GM18907 (cell line): ENCODE measurements around the gene NHSL2.
"Not testable (repeated sequence)": the region's sequence is repeated elsewhere in the genome, so short reads cannot be mapped to it uniquely, and the experiment has no call there.

Source experiments
- ATAC-seq: cut with Tn5 transposase; IDR thresholded peaks from one replicate; pipeline ENCODE4 v1.9.1; 2021; ENCODE audit warnings: mild to moderate bottlenecking, moderate library complexity; ENCODE audit not compliant: unreplicated experiment

Gene NHSL2

GRCh38 chrX:71910643-71910985, at the start of gene NHSL2:
Gene NHSL2, plus strand, starts transcription at chrX:71910845.
- no peak for ATAC-seq

GRCh38 chrX:71867680-71868079, 43.0 kb upstream of the NHSL2 start:
- no peak for ATAC-seq

- ATAC-seq, result not testable (repeated sequence)
These were observed 41.1 kb upstream of the NHSL2 start for GRCh38 chrX:71869566-71869965.

- no peak for ATAC-seq
These were observed 40.2 kb upstream of the NHSL2 start for GRCh38 chrX:71870208-71871098.

GRCh38 chrX:71871367-71871766, 39.3 kb upstream of the NHSL2 start:
- no peak for ATAC-seq

GRCh38 chrX:71872542-71873458, 37.8 kb upstream of the NHSL2 start:
- ATAC-seq, result no peak

- ATAC-seq, result no peak
These were observed 37.2 kb upstream of the NHSL2 start for GRCh38 chrX:71873459-71873833.

- ATAC-seq, result not testable (repeated sequence)
These were observed 33.8 kb upstream of the NHSL2 start for GRCh38 chrX:71876841-71877240.

GRCh38 chrX:71885099-71885498, 25.5 kb upstream of the NHSL2 start:
- no peak for ATAC-seq

- ATAC-seq, result no peak
These were observed 15.0 kb upstream of the NHSL2 start for GRCh38 chrX:71895607-71896006.

- no peak for ATAC-seq
These were observed 4.5 kb upstream of the NHSL2 start for GRCh38 chrX:71906144-71906543.

GRCh38 chrX:71908387-71908786, 2.3 kb upstream of the NHSL2 start:
- no peak for ATAC-seq

- ATAC-seq, result no peak
These were observed 689 bp upstream of the NHSL2 start for GRCh38 chrX:71909956-71910355.

- no peak for ATAC-seq
These were observed 513 bp downstream of the NHSL2 start for GRCh38 chrX:71910986-71911730.

- ATAC-seq, result no peak
These were observed 1.0 kb downstream of the NHSL2 start for GRCh38 chrX:71911731-71912050.

- ATAC-seq, result no peak
These were observed 1.5 kb downstream of the NHSL2 start for GRCh38 chrX:71912156-71912555.

GRCh38 chrX:71913156-71913950, 2.7 kb downstream of the NHSL2 start:
- no peak for ATAC-seq

- no peak for ATAC-seq
These were observed 7.1 kb downstream of the NHSL2 start for GRCh38 chrX:71917621-71918343.

- ATAC-seq, result no peak
These were observed 8.8 kb downstream of the NHSL2 start for GRCh38 chrX:71919431-71919830.

- no peak for ATAC-seq
These were observed 9.2 kb downstream of the NHSL2 start for GRCh38 chrX:71919886-71920285.
